ENCODE results near the gene MYH15.

The MYH15 gene

DNA sequence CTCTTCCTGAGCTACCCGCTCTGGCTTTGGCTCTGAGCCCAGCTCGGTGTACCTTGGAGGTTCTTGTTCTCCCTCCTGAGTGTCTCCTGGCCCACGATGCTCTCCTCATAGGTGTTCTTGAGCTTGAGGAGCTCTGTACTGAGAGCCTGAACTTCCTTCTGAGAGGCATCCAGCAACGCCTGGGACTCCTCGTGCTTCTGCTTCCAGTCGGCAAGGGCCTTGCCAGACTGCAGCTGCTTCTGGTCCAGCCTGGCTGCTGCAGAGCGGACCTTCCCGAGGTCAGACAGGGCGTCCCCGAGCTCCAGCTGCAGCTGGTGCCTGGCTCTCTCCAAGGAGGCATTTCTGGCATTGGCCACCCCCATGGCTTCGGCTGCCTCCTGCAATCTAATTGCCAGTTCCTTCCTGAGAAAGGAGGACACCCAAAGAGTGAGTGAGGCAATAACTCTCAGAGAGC is 99.8 kb downstream of the MYH15 start:
- DNase-seq, result no peak

DNA sequence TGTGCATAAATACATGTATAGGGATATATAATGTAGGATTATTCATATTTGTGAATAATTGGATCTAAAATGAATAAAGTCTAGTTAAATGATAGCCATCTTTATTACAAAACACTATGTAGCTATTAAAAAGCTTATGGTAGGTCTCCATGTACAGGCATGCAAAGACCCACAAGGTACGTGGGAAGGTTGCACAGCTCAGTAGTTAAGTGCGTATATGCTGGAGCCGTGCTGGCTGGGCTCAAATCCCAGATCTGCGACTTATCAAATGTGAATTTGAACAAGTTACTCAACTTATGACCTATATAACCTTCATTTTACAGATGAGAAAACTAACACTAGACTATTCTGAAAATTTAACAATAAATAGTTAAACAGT is 100.6 kb downstream of the MYH15 start:
- DNase-seq, result no peak

DNA sequence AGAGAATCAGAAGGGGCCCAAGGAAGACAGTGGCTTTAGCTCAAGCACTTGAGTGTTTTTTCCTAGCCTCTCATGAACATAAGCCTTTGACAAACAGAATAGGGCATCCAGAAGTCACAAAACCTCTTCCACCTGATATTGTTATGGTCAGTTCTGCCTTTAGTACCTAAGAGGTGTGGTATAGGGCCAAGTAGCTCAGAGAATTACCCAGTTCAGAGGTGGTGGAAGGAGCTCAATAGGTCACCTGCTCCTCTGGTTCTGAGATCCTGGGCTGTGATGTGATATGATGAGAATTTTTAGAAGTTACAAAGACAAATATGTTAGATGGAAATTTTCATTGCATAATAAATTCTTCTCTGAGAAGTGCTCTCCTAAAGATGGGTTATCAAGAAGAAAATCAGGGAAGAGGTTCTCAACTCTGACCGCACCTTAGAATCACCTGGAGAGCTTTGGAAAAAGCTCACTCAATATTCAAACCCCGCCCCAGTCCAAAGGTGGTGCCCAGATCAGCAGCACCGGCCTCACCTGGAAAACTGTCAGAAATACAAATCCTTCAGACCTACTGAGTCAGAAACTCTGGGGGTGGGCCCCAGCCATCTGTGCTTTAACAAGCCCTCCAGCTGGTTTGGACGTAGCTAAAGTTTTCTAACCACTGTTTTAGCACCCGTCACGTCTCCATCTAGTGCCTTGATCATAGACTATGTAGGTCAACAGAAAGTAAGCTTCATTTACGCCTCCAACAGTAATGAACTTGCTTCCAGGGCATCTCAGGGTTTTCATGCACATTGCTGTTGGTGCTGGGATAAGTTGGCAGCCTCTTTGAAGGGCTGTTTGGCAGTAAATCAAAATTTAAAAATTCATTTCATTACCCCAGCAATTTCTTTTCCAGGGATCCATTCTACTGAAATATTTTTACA is 101.3 kb downstream of the MYH15 start:
- DNase-seq, result no peak

DNA sequence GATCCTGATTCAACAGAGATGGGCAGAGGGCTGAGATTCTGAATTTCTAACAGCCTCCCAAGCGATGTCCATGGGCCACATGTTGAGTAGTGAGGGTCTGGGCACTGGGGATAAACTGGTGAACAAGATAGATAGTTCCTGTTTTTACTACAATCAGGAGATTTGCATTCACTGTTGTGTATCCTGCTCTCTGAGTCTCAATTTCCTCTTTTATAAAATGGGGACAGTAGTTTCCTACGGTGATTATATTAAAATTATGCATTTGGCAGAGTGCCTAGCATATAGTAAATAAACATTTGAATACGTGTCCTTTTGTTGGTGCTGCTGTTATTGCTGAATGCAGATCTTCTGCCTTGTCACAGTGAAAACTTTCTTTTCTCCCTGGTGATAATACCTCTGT is 102.5 kb downstream of the MYH15 start:
- no peak for DNase-seq

DNA sequence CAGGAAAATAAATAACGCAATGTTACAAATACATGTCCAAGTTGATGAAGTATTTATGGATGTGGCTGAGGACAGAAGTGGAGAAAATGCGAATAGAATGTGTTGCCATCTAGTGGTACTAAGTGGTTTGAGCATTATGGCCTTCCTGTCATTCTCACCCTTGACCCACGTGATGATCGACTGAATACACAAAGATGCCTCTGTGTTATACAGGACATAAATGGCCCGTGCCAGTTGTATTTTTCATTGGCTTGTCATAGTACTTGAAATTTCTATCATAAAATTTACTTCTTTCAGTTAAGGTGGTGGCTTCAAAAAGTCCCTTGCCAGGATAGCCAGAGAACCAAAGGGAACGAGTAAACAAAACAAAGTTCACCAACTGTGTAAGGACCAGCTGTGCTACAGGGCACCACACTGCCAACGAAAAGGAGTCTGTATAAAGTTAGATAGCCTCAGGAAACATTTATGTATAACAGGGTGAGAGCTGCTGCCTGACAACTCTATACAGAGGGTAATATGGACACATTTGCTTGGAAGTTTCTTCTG is 103.7 kb downstream of the MYH15 start:
- peak; percentile 87 for DNase-seq

DNA sequence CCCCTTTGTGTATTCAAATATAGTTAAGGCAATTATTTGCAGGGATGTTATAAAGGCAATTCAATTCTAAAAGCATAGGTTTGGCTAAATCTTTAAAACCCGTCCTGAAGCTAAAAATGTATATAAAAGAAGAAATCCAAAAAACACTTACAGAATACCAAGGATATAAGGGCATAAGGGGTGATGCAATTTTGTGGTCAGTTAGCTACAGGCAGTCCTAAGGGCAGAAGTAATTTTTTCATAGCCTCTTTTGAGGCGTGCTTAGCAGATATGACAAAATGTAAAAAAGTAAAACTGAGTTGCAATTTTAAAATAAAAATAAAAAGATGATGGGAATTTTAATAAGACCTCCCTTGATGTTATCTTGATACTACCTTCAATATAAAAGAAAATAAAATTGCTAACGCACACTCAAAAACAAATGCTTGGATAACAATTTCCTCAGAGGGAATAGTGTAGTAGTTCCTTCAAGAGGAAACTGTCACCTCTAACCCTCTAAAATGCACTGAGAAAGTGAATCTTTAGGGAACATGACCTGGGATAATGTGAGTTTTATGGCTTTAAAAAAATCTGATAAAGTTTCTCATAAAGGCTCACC is 104.2 kb downstream of the MYH15 start:
- no peak for DNase-seq

DNA sequence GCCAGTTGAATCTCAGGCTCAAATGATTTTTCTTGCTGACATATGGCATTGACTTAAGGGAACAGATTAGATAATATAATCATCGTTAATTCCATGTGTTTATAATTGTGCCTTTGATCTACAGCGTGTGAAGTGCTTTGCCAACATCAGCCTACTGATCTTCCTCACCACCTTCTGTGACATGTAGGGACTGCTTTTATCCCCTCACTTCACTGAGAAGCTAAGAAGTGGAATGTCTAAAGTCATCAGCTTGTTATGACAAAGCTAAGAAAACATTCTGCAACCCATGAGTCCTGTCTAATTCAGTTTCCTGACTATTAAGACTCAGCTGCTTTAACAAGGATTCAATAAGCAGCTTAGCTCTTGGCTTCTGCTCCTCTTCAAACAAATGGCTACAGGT is 106.0 kb downstream of the MYH15 start:
- no peak for DNase-seq

DNA sequence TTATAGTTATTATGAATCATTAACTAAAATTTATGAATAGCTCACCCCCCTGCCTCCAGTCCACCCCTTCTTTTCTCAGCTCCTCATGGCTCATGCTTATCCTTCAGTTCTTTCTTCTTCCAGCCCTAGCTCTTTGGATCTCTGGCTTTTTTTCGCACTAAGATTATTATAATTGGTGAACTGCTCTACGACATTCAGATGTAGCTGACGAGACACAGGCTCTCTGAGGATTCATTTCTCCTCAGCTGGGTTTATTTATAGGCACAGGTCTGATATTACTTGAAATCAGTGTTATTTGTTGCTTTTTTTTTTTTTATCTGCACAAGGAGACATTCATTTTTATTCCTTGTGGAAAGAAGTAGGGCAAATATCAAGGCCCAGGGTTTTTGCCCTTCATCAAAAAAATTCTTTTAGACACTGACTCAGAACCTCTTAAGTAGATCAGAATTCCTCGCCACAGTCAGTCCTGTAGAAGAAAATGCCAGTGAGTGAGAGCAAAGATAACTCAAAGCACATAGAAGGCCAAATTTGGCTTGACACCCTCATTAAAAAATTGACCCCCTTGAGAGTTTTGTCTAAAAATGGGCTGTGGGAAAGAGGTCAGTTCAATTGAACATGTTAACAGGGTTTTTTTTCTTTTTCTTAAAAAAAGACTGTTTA is 106.6 kb downstream of the MYH15 start:
- DNase-seq, result no peak

DNA sequence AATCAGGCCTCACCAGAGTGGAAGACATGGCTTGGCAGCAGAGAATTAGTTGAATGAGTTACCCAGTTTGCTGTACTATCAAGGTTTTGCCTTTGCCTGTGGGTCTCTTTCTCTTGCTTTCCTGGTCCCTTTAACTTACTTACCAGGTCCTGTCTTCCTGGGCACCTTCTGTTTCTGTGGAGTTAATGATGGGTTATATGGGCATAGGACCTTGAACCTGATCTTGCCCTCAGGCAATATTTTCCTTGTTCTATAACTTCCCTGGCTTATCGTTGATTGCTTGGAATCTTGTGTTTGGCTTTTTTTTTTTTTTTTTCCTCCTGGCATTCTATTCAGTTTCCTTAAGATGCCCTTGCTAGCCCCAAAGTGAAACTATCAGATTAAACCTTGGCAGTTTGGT is 107.2 kb downstream of the MYH15 start:
- DNase-seq, result no peak

DNA sequence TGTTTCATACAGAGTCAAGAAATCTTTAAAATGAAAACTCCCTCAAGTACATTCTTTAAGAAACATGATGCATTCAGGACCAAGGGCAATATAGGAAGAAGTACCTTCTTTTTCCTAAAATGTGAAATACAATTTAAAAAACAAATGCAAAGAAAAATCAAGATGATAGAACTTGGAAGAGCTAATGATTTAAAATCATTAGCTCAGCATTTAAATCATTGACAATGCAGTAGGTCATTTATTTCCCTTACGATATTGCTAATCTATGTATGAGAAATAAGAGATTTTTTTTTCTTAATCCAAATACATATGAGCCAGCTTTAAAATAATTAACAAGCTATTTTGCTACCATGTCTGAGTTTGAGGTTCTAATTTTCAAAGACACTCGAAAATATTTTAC is 108.6 kb downstream of the MYH15 start:
- DNase-seq, result no peak

DNA sequence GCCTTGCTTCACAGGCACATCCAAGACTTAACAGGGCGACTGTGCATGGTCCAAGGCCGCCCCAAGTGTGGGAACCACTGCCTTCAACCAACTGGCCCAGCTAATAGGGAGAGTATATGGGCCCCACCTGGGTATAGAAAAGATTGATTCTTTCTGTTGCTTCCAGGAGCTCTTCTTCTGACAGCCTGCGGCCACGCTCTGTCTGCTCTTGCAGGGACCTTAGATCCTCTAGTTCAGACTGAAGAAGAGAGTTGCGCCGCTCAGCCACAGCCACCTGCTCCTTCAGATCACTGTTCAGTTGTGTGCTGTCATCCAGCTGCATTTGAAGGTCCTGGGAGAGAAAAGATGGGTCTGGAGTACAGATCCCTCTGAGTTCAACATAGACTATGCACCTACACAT is 111.9 kb downstream of the MYH15 start:
- DNase-seq, result no peak

DNA sequence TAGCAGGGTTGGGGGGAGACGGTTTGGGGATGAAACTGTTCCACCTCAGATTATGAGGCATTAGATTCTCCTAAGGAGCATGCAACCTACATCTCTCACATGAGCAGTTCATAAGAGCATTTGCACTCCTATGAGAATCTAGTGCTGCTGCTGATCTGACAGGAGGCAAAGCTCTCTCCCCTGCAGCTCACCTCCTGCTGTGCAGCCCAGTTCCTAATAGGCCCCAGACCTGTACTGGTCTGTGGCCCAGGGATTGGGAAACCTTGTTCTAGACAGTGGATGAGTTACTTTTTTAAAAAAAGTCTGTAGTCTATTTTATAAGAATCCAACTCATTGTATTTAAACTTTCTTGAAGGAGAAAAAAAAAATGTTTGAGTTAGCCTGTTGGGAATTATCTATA is 114.1 kb downstream of the MYH15 start:
- no peak for DNase-seq

DNA sequence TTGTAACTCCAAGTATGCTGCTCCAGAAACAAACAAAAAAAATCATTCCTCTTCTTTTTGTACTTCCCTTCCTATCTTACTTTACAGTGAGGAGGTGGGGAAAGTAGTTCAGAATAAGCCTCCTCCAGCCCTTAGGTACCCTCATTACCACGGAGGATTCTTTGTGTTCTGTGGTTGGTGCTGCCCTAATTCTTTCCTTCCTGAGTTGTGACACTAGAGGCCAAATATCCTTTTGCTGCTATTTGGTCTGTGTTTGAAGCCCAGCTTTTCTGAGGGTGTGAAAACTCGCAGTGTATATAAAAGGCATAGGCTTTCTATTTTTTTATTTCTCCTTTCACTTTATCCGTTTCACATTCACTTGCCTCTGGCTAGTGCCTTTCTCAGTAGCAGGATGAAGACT is 115.8 kb downstream of the MYH15 start:
- DNase-seq, result no peak

DNA sequence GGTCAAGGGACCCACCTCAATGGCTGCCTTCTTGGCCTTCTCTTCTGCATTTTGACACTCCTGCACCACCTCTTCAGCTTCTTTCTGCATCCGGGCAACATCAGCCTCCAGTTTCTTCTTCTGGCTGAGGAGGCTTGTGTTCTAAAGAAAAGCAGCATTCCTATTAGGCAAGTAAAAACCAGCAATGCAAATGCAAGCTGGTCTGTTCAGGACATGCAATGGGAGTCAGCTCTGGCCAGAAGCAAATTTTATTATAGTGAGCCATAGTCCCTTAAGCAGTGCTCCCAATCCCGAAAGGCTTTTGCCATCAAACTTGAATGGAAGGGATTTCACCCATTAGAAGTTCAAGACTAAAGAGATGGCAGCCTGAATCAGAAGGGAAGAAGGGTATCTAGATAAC is 116.4 kb downstream of the MYH15 start:
- DNase-seq, result no peak

DNA sequence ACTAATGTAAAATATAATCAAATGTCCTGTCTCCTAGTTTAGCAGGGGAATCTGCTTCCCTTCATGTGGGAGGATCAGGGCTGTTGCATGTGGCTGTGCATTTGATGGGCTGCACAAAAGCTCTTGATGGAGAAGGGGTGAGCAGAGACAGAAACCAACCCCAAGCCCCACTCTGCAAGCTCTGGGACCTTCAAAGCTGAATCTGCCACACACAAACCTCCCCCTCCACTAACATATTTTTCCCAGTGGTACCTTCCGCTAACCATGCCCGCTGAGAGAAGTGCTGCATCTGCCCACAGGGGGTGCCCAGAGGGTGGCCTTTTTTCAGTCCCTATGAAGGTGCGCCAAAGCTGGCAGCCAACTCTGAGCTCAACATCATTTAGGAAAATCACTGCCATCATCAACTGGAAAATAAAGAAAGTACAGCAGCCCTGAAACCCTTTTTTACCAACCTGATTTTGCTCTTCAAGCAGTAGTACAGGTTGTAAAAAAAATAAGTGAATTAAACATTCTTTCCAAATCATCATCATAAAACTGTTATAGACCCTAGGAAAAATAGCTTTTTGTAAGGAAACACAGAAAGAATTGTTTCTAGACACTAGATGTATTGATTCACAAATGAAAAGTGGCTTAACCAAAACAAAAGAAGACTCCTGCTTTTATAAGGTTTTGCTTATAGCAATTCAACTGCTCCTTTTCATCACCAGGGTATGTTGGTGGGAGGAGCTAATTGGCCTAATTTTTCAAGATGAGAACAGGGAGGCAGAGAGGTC is 117.1 kb downstream of the MYH15 start:
- DNase-seq, result no peak

DNA sequence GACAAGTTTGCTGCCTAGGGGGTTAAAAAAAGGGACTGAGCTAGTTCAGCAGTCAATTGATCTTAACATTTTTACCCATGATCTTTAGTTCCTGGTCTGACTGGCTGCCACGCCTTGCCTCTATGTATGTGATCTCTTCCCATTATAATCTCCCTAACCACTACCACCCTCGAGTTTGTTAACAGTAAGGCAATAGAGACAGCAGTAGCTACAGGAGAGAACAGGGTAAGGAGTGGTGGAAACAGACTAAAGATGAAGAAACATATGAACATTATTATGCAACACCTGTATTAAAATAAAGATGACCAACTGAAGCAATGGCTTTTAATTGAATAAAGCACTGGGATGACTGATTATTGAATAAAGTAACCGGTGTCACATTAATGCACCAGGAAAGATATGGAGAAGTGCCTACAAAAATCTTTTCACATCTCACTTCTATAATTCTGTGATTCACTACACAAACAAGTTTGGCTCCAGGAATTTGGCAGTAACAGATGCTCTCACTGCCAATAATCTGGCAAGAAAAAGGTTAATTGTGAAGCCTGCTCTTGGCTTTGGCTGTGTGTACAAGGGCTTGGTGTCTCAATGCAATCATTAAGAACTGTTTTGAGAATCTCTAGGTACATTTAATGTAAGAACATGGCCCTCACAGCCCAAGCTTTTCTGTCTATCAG is 118.3 kb downstream of the MYH15 start:
- peak; percentile 20 for DNase-seq

DNA sequence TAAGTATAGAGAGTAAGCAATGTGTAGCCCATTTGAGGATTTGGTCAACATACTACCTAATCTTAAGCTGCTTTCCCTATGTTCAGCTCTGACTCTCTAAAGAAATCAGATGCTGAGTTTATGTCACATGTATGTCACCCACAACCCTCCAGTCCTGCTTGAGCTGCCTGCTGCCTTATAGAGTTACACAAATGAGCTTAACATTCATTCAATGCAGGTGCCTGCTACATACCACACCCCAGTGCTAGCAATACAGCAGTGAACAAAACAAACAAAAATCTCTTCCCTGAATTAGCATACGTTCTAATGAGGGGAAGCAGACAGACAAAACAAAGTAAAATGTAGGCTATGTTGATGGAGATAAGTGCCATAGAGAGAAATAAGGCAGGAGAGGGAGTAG is 121.0 kb downstream of the MYH15 start:
- peak; percentile 44 for DNase-seq

DNA sequence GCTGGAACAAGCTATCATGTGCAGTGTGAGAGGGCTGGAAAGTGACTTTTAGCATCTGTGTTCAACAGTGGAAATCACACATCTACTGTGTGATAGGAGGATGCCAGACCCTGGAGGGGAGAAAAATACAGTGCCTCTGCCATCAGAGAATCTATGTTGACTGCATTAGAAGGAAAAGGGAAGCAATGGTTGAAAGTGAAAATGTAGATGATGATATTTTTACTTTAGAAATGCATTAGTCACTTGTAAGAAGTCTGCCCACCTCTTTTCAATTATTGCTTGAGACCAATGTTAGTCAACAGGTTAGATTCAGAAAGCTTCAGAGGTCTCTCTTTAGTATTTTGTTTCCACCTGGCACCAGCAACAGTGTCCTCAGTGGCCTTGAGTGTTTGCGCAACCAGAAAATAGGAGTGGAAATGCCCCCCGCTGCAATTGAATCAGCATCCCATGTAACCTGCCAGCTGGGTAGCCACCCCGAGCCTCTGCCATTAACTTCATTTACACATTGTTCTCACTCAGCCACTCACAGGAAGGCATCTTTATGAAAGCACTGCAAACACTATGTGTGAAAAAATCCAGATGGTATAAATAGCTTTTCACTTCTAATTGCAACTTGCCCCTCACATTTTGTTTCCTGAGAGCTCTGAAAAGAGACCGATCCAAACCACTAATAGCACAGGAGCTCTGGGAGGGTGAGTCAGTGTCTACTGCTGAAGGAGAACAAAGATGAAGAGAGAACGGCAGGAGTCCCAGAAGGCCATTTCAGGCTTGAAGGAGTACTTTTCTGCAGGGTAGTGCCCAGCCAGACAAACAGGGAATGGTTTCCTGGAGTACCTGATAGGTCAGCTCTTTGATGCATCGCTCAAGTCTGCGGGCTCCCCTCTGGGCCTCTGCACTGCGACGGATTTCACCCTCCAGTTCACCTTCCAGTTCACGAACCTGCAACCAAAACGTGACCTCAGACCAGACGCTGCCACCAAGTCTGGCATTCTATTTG is 122.0 kb downstream of the MYH15 start:
- peak; percentile 96 for DNase-seq

DNA sequence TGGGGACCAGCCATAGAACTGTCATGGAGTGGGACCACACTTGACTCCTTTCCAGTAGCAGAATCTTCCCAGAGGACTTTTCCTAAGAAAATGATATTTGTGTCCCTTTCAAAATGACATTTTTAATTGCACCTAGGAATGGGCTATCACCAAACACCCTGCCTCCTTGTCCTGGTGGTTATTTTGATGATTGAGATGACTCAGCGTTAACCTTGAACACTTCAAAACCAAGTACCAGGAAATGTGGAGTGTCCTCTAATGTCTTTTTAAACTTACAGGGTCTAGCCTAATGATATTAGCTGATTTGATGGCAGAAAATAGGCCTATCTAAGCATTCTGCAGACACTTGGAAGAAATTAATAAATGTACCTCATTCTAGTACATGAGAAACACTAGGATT is 123.3 kb downstream of the MYH15 start:
- no peak for DNase-seq

DNA sequence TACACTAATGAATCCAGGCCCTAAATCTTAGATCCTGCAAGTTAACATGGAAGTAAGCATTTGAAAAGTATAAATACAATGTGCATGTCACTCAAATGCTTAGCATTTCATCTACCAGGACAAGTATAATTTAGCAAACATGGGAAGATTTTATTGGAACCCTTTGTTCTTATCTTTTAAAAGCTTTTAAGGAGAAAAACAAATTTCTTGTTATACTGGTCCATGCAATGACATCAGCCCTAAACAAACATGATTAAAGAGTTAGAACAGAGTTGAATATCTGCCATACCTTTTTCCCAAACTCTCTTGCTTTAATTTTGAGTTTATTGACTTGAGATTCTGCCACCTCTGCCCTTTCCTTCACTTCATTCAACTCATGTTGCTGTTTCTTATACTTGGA is 127.1 kb downstream of the MYH15 start:
- no peak for DNase-seq

DNA sequence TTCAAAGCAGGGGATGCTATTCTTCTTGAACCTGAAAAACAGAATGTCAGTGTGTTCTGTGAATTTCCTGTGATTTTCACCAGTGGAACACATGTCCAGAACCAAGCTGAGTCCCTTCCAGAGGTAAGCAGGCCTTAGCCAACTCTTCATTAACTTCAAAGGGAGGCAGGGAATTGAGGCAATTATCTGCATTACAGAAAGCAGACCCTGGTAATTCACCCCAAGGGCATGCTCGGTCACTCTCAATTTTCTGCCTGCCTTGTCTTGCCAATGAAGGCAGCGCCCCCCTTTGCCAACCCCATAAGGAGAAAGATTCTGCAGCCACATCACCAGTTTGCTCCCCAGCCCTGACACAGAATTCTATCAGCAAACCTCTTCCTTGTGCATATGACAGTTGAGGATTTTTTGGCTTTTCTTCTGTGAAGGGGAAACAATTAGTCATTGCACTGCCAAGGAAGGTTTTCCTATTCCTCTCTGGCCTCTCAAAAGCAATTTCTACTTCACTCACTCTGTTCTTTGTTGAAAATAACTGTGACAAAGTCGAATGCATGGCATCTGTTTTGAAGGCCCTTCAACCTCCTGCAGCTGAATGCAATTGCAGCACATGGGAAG is 128.8 kb downstream of the MYH15 start:
- no peak for DNase-seq

All from NCI-H1092 treated with DMSO at 0.1 percent for 48 hours (cell line).